PC-3 (cell line): ENCODE results near the gene HINT3.

Source experiments
- EZH2 ChIP-seq: fragments of 300-600 bp; sonication (generic); IDR thresholded peaks from one replicate; pipeline ENCODE4 v1.6.1; 2017; ENCODE audit warnings: antibody characterized with exemption, mild to moderate bottlenecking, low read length; ENCODE audit not compliant: unreplicated experiment
- EZH2phosphoT487 ChIP-seq: fragments of 300-600 bp; sonication (generic); IDR thresholded peaks from 2 replicates; pipeline ENCODE4 v1.6.1; 2018; ENCODE audit warnings: mild to moderate bottlenecking, antibody characterized with exemption, low read length, borderline replicate concordance
- TF ChIP-seq, protein P1 (sequence below): fragments of 300-600 bp; sonication (generic); conservative IDR thresholded peaks from 2 replicates; pipeline ENCODE4 v1.5.1; 2017; ENCODE audit warnings: antibody characterized with exemption, low read depth, mild to moderate bottlenecking, low read length

DNA sequence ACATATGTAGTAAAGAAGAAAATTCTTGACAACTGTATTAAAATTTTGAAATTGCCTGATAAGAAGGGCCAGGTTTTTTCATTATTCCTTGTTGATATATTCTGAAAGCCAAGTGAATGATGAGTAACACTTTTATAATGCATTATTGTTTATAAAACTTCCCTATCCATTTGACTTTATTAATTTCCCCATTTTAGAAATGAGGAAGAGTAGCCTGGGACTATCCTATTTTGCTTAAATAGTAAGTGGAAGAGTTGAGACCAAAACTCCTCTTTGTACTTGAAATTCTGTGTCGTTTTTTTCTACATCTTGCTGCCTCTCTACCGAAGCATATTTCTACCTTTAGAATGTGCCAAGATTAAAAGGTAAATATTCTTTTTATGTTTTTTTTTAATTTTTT is 69.4 kb downstream of the HINT3 start:
- TF ChIP-seq, protein P1, sequence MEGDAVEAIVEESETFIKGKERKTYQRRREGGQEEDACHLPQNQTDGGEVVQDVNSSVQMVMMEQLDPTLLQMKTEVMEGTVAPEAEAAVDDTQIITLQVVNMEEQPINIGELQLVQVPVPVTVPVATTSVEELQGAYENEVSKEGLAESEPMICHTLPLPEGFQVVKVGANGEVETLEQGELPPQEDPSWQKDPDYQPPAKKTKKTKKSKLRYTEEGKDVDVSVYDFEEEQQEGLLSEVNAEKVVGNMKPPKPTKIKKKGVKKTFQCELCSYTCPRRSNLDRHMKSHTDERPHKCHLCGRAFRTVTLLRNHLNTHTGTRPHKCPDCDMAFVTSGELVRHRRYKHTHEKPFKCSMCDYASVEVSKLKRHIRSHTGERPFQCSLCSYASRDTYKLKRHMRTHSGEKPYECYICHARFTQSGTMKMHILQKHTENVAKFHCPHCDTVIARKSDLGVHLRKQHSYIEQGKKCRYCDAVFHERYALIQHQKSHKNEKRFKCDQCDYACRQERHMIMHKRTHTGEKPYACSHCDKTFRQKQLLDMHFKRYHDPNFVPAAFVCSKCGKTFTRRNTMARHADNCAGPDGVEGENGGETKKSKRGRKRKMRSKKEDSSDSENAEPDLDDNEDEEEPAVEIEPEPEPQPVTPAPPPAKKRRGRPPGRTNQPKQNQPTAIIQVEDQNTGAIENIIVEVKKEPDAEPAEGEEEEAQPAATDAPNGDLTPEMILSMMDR, result no peak
- TF ChIP-seq EZH2phosphoT487 (no peak), EZH2 (no peak)
